Heart left ventricle (tissue), 16 donors: ENCODE measurements around the gene POLR1G. TPM values are rescaled to one million over a fixed set of nuclear protein-coding genes. Genes with fewer than 3 reads are reported as not detected.

Experiments used
- ATAC-seq, 4 donors: fragments of 200-7000 bp; cut with Tn5 transposase; one replicate each; pipeline ENCODE4 v1.9.1; 2020 to 2022; ENCODE audit warnings: moderate library complexity in 4 of 4, mild to moderate bottlenecking in 3 of 4, moderate number of reproducible peaks in 1 of 4
- DNase-seq, 5 donors: peaks; one replicate each; pipeline ENCODE4 v3.0.0-alpha.2; 2020
- H3K27ac ChIP-seq, 12 donors: fragments of 200-600 bp; sonication (generic) in 4 of 12; one replicate each; pipeline versions ENCODE4 v1.5.0 to v1.8.0; 2016 to 2022; ENCODE audit warnings: mild to moderate bottlenecking in 2 of 12
- H3K27me3 ChIP-seq, 9 donors: fragments of 200-600 bp; sonication (generic) in 2 of 9; one replicate each; pipeline versions ENCODE4 v1.5.1 to v1.8.0; 2016 to 2022; ENCODE audit warnings: mild to moderate bottlenecking in 3 of 9
- H3K36me3 ChIP-seq, 9 donors: fragments of 200-600 bp; sonication (generic) in 2 of 9; one replicate each; pipeline versions ENCODE4 v1.5.0 to v1.8.0; 2018 to 2022; ENCODE audit warnings: mild to moderate bottlenecking in 2 of 9
- H3K4me1 ChIP-seq, 12 donors: fragments of 200-600 bp; sonication (generic) in 4 of 12; one replicate each; pipeline versions ENCODE4 v1.5.0 to v1.8.0; 2016 to 2022; ENCODE audit warnings: mild to moderate bottlenecking in 3 of 12
- H3K4me3 ChIP-seq, 12 donors: fragments of 200-600 bp; sonication (generic) in 4 of 12; one replicate each; pipeline versions ENCODE4 v1.5.0 to v1.8.0; 2017 to 2022; ENCODE audit warnings: mild to moderate bottlenecking in 9 of 12, moderate library complexity in 4 of 12
- H3K9me3 ChIP-seq, 12 donors: fragments of 200-600 bp; sonication (generic) in 4 of 12; one replicate each; pipeline versions ENCODE4 v1.5.0 to v1.8.0; 2016 to 2022; ENCODE audit warnings: mild to moderate bottlenecking in 1 of 12
- CTCF ChIP-seq, 12 donors: fragments of 200-600 bp; sonication (generic) in 4 of 12; IDR thresholded peaks; one replicate each; pipeline versions ENCODE4 v1.5.0 to v1.8.0; 2018 to 2022; ENCODE audit warnings: antibody characterized with exemption in 12 of 12, mild to moderate bottlenecking in 5 of 12
- POLR2A ChIP-seq, 2 donors: fragments of 450-650 bp; IDR thresholded peaks; one replicate each; pipeline ENCODE4 v1.6.1; 2017; ENCODE audit warnings: antibody characterized with exemption in 2 of 2, mild to moderate bottlenecking in 2 of 2, moderate library complexity in 2 of 2
- WGBS, 4 donors: extraction: QIAGEN DNeasy Blood & Tissue Kit in 2 of 4; methylation state at CpG; one replicate each; pipeline versions ENCODE4 v1.1.5 to v1.1.7; 2013 to 2018; 5-methylcytosine and 5-hydroxymethylcytosine counted together
- intact Hi-C, 10 donors: fragments of 100-400 bp; cut with DNase I; formaldehyde crosslinking; loops; one replicate each; pipeline versions ENCODE4 v1.11.1 to v1.14.2; 2022
- polyA plus RNA-seq, 2 donors: library from polyadenylated mRNA; stranded (reverse); fragments of 200-250 nt; gene quantifications; one replicate each; pipeline ENCODE4 v1.2.3, GENCODE V29; 2013
- total RNA-seq, 9 donors: library from RNA; depleted of rRNA in 2 of 9; stranded (reverse); fragments of >200 nt in 2 of 9; fragmentation: NEBNext Ultra II Directional in 3 of 9; extraction: Animal tissue kit (Norgen Biotek cat#: 25700) in 3 of 9; gene quantifications; one replicate each; pipeline versions ENCODE4 v1.1.0 to v1.2.4, GENCODE V29; 2016 to 2023
- donor health status: ischemic (EF 13 %, LVEDD 7.1; RV severe dilation, severe dysfunction).
- donor health status: healthy with polysubstance abuse.
- donor health status: DM: no; HTN: yes; CAD: no.
- donor health status: DM: no; HTN: no; CAD: no.
- donor health status: ischemic (EF 25% LVEDD 6.9; RV normal size, moderate dysfunction).
- donor health status: ischemic (EF 25% LVEDD 5.7; RV mildly dilated, moderate dysfunction).
- donor health status: healthy.
- donor health status: DM: yes; HTN: yes; CAD: no.
- donor health status: ischemic (EF 35%, LVEDD 5.7; RV mildly dilated, moderate dysfunction).
- donor health status: nonischemic (EF 11% LVEDD 7.7; RV severe dilation, severe dysfunction).
- donor health status: DM: yes; HTN: yes; CAD: no.
- donor health status: PGD.
- donor health status: ischemic (EF 29% LVEDD 5.4; RV normal size, mild dysfunction).
- donor health status: nonischemic (EF 23%, LVEDD 6.1; RV moderate dilation, normal function).

Gene POLR1G
- total and polyA plus RNA-seq, 11 donors, result 4.4 to 10.6 (median 6.9) TPM

GRCh38 chr19:45364696-45365095 lies 41.7 kb upstream of the POLR1G start:
- WGBS, 4 donors, result 91 to 93% (median 91%) methylated on average over 4 to 12 of the region's 12 CpGs
- no peak for DNase-seq
- Histone ChIP-seq H3K27ac (no peak overlapping the region), H3K4me1 (peaks cover 0 to 7% (median 2%) of the 10 kb centered on the region in 12 donors), H3K27me3 (no peaks in the 10 kb centered on the region), H3K4me3 (no peak overlapping the region), H3K9me3 (no peaks in the 10 kb centered on the region), H3K36me3 (peaks cover 0 to 28% (median 18%) of the 10 kb centered on the region in 9 donors)
- TF ChIP-seq CTCF (IDR thresholded peaks at IDR 0.05) (no peak), POLR2A (IDR thresholded peaks at IDR 0.05) (no peak)
- intact Hi-C loops, result no loop called here
- no peak for ATAC-seq

- TF ChIP-seq CTCF (IDR thresholded peaks at IDR 0.05) (no peak), POLR2A (IDR thresholded peaks at IDR 0.05) (no peak)
- WGBS, 4 donors, result 92 to 96% (median 94%) methylated on average over 4 of the region's 4 CpGs
- Histone ChIP-seq H3K27ac (no peak overlapping the region), H3K27me3 (no peaks in the 10 kb centered on the region), H3K9me3 (no peaks in the 10 kb centered on the region), H3K36me3 (peaks cover 0 to 17% (median 7%) of the 10 kb centered on the region in 9 donors), H3K4me1 (peaks cover 0 to 15% (median 6%) of the 10 kb centered on the region in 12 donors), H3K4me3 (no peak overlapping the region)
- ATAC-seq, result no peak
- DNase-seq, result no peak
- intact Hi-C loops, result no loop called here
Observed at GRCh38 chr19:45368127-45368526, 38.3 kb upstream of the POLR1G start.

- DNase-seq, result no peak
Observed at GRCh38 chr19:45368737-45369340, 37.6 kb upstream of the POLR1G start.

More at GRCh38 chr19:45368737-45369340, 37.6 kb upstream of the POLR1G start:
- Histone ChIP-seq H3K27me3 (no peaks in the 10 kb centered on the region), H3K4me1 (peaks cover 0 to 15% (median 6%) of the 10 kb centered on the region in 12 donors), H3K36me3 (peaks cover 0 to 15% (median 2%) of the 10 kb centered on the region in 9 donors), H3K4me3 (no peak overlapping the region), H3K9me3 (no peaks in the 10 kb centered on the region), H3K27ac (no peak overlapping the region)
- TF ChIP-seq CTCF (IDR thresholded peaks at IDR 0.05) (no peak), POLR2A (IDR thresholded peaks at IDR 0.05) (no peak)
- ATAC-seq, result no peak
- intact Hi-C loops, result no loop called here
- 90 to 96% (median 91%) methylated on average over 8 to 11 of the region's 11 CpGs for WGBS, 4 donors
